GM18502 (cell line): ENCODE results near the gene GRIA1.

Source experiments
- ATAC-seq: cut with Tn5 transposase; IDR thresholded peaks from one replicate; pipeline ENCODE4 v1.9.1; 2021; ENCODE audit warnings: mild to moderate bottlenecking; ENCODE audit not compliant: unreplicated experiment, poor library complexity

The GRIA1 gene

GRCh38 chr5:153491856-153492255 is 1.4 kb downstream of the GRIA1 start:
- ATAC-seq: no peak

GRCh38 chr5:153496835-153497234 is 6.4 kb downstream of the GRIA1 start:
- ATAC-seq: no peak

GRCh38 chr5:153498516-153498915 is 8.0 kb downstream of the GRIA1 start:
- ATAC-seq: no peak

- no peak for ATAC-seq
Observed at GRCh38 chr5:153500178-153500577, 9.7 kb downstream of the GRIA1 start.

GRCh38 chr5:153504726-153505125 is 14.3 kb downstream of the GRIA1 start:
- no peak for ATAC-seq

GRCh38 chr5:153508700-153509099 is 18.2 kb downstream of the GRIA1 start:
- ATAC-seq: no peak

- ATAC-seq: no peak
Observed at GRCh38 chr5:153511622-153512021, 21.2 kb downstream of the GRIA1 start.

- ATAC-seq: no peak
Observed at GRCh38 chr5:153513156-153513555, 22.7 kb downstream of the GRIA1 start.

- ATAC-seq: no peak
Observed at GRCh38 chr5:153515301-153515700, 24.8 kb downstream of the GRIA1 start.

- ATAC-seq: no peak
Observed at GRCh38 chr5:153516504-153517240, 26.2 kb downstream of the GRIA1 start.

- no peak for ATAC-seq
Observed at GRCh38 chr5:153517241-153517611, 26.8 kb downstream of the GRIA1 start.

GRCh38 chr5:153520137-153520536 is 29.7 kb downstream of the GRIA1 start:
- ATAC-seq: no peak

- no peak for ATAC-seq
Observed at GRCh38 chr5:153520952-153521351, 30.5 kb downstream of the GRIA1 start.

GRCh38 chr5:153523211-153523610 is 32.7 kb downstream of the GRIA1 start:
- ATAC-seq: no peak

- ATAC-seq: no peak
Observed at GRCh38 chr5:153523831-153524230, 33.4 kb downstream of the GRIA1 start.

- ATAC-seq: no peak
Observed at GRCh38 chr5:153525536-153525935, 35.1 kb downstream of the GRIA1 start.

- ATAC-seq: no peak
Observed at GRCh38 chr5:153530357-153531143, 40.1 kb downstream of the GRIA1 start.

- no peak for ATAC-seq
Observed at GRCh38 chr5:153533546-153533945, 43.1 kb downstream of the GRIA1 start.

- ATAC-seq: no peak
Observed at GRCh38 chr5:153534102-153534501, 43.6 kb downstream of the GRIA1 start.

GRCh38 chr5:153537207-153537606 is 46.7 kb downstream of the GRIA1 start:
- ATAC-seq: no peak

GRCh38 chr5:153539983-153540382 is 49.5 kb downstream of the GRIA1 start:
- no peak for ATAC-seq

GRCh38 chr5:153542536-153542935 is 52.1 kb downstream of the GRIA1 start:
- ATAC-seq: no peak
